ENCODE measurements around the gene GGT5.

Gene GGT5

GRCh38 chr22:24235315-24235714 lies 9.6 kb downstream of the GGT5 start:
- no peak for DNase-seq (ENCODE audit: low read depth)
- no peak overlapping the region for H3K4me3 ChIP-seq (ENCODE audit: low read depth, low read length)
- no peak for TF ChIP-seq CTCF (IDR thresholded peaks at IDR 0.05; ENCODE audit: control insufficient read depth, extremely low read depth, insufficient read depth)

GRCh38 chr22:24233816-24234215 lies 11.1 kb downstream of the GGT5 start:
- H3K4me3 ChIP-seq (ENCODE audit: low read depth, low read length): no peak overlapping the region
- TF ChIP-seq CTCF (IDR thresholded peaks at IDR 0.05; ENCODE audit: control insufficient read depth, extremely low read depth, insufficient read depth): no peak
- DNase-seq (ENCODE audit: low read depth): no peak

- no peak for DNase-seq (ENCODE audit: low read depth)
- TF ChIP-seq CTCF (IDR thresholded peaks at IDR 0.05; ENCODE audit: control insufficient read depth, extremely low read depth, insufficient read depth): no peak
Measured at GRCh38 chr22:24233235-24233634, 11.6 kb downstream of the GGT5 start.

GRCh38 chr22:24232725-24233124 lies 12.2 kb downstream of the GGT5 start:
- H3K4me3 ChIP-seq (ENCODE audit: low read depth, low read length): no peak overlapping the region
- TF ChIP-seq CTCF (IDR thresholded peaks at IDR 0.05; ENCODE audit: control insufficient read depth, extremely low read depth, insufficient read depth): no peak
- DNase-seq (ENCODE audit: low read depth): no peak

More at GRCh38 chr22:24233235-24233634, 11.6 kb downstream of the GGT5 start:
- H3K4me3 ChIP-seq (ENCODE audit: low read depth, low read length): no peak overlapping the region

- H3K4me3 ChIP-seq (ENCODE audit: low read depth, low read length): no peak overlapping the region
- no peak for DNase-seq (ENCODE audit: low read depth)
- no peak for TF ChIP-seq CTCF (IDR thresholded peaks at IDR 0.05; ENCODE audit: control insufficient read depth, extremely low read depth, insufficient read depth)
Measured at GRCh38 chr22:24232124-24232523, 12.8 kb downstream of the GGT5 start.

GRCh38 chr22:24231706-24232105 lies 13.2 kb downstream of the GGT5 start:
- no peak for DNase-seq (ENCODE audit: low read depth)
- no peak for TF ChIP-seq CTCF (IDR thresholded peaks at IDR 0.05; ENCODE audit: control insufficient read depth, extremely low read depth, insufficient read depth)
- H3K4me3 ChIP-seq (ENCODE audit: low read depth, low read length): no peak overlapping the region

GRCh38 chr22:24230911-24231656 lies 13.8 kb downstream of the GGT5 start:
- TF ChIP-seq CTCF (IDR thresholded peaks at IDR 0.05; ENCODE audit: control insufficient read depth, extremely low read depth, insufficient read depth): 0 out of 2 replicates have a peak, but pooled peaks have one; percentile 13

More at GRCh38 chr22:24230911-24231656, 13.8 kb downstream of the GGT5 start:
- DNase-seq (ENCODE audit: low read depth): no peak
- no peak overlapping the region for H3K4me3 ChIP-seq (ENCODE audit: low read depth, low read length)

Measured in LNCaP clone FGC (cell line).